ENCODE results near the gene BICRA. TPM values are rescaled to one million over a fixed set of nuclear protein-coding genes. Genes with fewer than 3 reads are reported as not detected.

BICRA gene
- total and polyA plus RNA-seq, 9 of the 15 experiments (the other 6 are each of a cell fraction or from before 2014, with no cell fraction given), result 0.01 to 8.8 (median 1.2) TPM

GRCh38 chr19:47713046-47714021 is 104.4 kb downstream of the BICRA start, which contains the start of gene EHD2 (continued):
- no peak for TF ChIP-seq FOXK1 (CRISPR knock-in tag; IDR thresholded peaks at IDR 0.05; ENCODE audit: borderline replicate concordance)
- TF ChIP-seq, protein P1, sequence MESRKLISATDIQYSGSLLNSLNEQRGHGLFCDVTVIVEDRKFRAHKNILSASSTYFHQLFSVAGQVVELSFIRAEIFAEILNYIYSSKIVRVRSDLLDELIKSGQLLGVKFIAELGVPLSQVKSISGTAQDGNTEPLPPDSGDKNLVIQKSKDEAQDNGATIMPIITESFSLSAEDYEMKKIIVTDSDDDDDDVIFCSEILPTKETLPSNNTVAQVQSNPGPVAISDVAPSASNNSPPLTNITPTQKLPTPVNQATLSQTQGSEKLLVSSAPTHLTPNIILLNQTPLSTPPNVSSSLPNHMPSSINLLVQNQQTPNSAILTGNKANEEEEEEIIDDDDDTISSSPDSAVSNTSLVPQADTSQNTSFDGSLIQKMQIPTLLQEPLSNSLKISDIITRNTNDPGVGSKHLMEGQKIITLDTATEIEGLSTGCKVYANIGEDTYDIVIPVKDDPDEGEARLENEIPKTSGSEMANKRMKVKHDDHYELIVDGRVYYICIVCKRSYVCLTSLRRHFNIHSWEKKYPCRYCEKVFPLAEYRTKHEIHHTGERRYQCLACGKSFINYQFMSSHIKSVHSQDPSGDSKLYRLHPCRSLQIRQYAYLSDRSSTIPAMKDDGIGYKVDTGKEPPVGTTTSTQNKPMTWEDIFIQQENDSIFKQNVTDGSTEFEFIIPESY (CRISPR knock-in tag; IDR thresholded peaks at IDR 0.05), result no peak
- TF ChIP-seq NCOA6 (IDR thresholded peaks at IDR 0.05), result no peak; the same call in 1 of the 2 replicates
- no peak for TF ChIP-seq SMAD1 (IDR thresholded peaks at IDR 0.05; ENCODE audit: low read depth, low read length, partially characterized antibody)
- no peak for TF ChIP-seq ERF (CRISPR knock-in tag; IDR thresholded peaks at IDR 0.05)
- peak; percentile 97 to 99 for TF ChIP-seq MAZ (CRISPR knock-in tag; conservative IDR thresholded peaks at IDR 0.05 in 1 of 2, IDR thresholded peaks at IDR 0.05 in 1 of 2)
- no peak for TF ChIP-seq E2F3 (CRISPR knock-in tag; IDR thresholded peaks at IDR 0.05)
- TF ChIP-seq GABPB1 (CRISPR knock-in tag; IDR thresholded peaks at IDR 0.05), result 0 out of 2 replicates have a peak, but pooled peaks have one; percentile 47
- no peak for TF ChIP-seq ZNF134 (CRISPR knock-in tag; conservative IDR thresholded peaks at IDR 0.05)
- TF ChIP-seq SIN3B (IDR thresholded peaks at IDR 0.05; ENCODE audit: low read depth), result no peak
- TF ChIP-seq ZNF445 (CRISPR knock-in tag; IDR thresholded peaks at IDR 0.05; ENCODE audit: low read depth), result no peak
- no peak for TF ChIP-seq ZBTB1 (CRISPR knock-in tag; IDR thresholded peaks at IDR 0.05; ENCODE audit: borderline replicate concordance, low read depth)
- TF ChIP-seq, protein P2, sequence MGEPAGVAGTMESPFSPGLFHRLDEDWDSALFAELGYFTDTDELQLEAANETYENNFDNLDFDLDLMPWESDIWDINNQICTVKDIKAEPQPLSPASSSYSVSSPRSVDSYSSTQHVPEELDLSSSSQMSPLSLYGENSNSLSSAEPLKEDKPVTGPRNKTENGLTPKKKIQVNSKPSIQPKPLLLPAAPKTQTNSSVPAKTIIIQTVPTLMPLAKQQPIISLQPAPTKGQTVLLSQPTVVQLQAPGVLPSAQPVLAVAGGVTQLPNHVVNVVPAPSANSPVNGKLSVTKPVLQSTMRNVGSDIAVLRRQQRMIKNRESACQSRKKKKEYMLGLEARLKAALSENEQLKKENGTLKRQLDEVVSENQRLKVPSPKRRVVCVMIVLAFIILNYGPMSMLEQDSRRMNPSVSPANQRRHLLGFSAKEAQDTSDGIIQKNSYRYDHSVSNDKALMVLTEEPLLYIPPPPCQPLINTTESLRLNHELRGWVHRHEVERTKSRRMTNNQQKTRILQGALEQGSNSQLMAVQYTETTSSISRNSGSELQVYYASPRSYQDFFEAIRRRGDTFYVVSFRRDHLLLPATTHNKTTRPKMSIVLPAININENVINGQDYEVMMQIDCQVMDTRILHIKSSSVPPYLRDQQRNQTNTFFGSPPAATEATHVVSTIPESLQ (CRISPR knock-in tag; IDR thresholded peaks at IDR 0.05), result no peak
- TF ChIP-seq SAFB2 (IDR thresholded peaks at IDR 0.05; ENCODE audit: borderline replicate concordance, low read depth, low read length, severe bottlenecking), result no peak
- no peak for TF ChIP-seq POLR3G (IDR thresholded peaks at IDR 0.05; ENCODE audit: extremely low read depth, insufficient read length, insufficient replicate concordance)
- no peak for TF ChIP-seq ZBTB34 (CRISPR knock-in tag; IDR thresholded peaks at IDR 0.05)
- TF ChIP-seq ZNF785 (CRISPR knock-in tag; IDR thresholded peaks at IDR 0.05), result no peak
- no peak for TF ChIP-seq NBN (IDR thresholded peaks at IDR 0.05; ENCODE audit: low read depth)
- TF ChIP-seq, protein P3, sequence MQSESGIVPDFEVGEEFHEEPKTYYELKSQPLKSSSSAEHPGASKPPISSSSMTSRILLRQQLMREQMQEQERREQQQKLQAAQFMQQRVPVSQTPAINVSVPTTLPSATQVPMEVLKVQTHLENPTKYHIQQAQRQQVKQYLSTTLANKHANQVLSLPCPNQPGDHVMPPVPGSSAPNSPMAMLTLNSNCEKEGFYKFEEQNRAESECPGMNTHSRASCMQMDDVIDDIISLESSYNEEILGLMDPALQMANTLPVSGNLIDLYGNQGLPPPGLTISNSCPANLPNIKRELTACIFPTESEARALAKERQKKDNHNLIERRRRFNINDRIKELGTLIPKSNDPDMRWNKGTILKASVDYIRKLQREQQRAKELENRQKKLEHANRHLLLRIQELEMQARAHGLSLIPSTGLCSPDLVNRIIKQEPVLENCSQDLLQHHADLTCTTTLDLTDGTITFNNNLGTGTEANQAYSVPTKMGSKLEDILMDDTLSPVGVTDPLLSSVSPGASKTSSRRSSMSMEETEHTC (IDR thresholded peaks at IDR 0.05), result no peak
- TF ChIP-seq MXD1 (CRISPR knock-in tag; IDR thresholded peaks at IDR 0.05; ENCODE audit: borderline replicate concordance, poor library complexity, severe bottlenecking), result no peak

Data from K562 (cell line).